Measurements from ENCODE around the gene ST6GALNAC3.
"Not testable (repeated sequence)": the region's sequence is repeated elsewhere in the genome, so short reads cannot be mapped to it uniquely, and the experiment has no call there.

ST6GALNAC3 gene

GRCh38 chr1:76075188-76075489 is 593 bp downstream of the ST6GALNAC3 start:
- no peak for DNase-seq

GRCh38 chr1:76075877-76076276 is 1.3 kb downstream of the ST6GALNAC3 start:
- DNase-seq, result peak; percentile 62 to 96 (median 78)

DNA sequence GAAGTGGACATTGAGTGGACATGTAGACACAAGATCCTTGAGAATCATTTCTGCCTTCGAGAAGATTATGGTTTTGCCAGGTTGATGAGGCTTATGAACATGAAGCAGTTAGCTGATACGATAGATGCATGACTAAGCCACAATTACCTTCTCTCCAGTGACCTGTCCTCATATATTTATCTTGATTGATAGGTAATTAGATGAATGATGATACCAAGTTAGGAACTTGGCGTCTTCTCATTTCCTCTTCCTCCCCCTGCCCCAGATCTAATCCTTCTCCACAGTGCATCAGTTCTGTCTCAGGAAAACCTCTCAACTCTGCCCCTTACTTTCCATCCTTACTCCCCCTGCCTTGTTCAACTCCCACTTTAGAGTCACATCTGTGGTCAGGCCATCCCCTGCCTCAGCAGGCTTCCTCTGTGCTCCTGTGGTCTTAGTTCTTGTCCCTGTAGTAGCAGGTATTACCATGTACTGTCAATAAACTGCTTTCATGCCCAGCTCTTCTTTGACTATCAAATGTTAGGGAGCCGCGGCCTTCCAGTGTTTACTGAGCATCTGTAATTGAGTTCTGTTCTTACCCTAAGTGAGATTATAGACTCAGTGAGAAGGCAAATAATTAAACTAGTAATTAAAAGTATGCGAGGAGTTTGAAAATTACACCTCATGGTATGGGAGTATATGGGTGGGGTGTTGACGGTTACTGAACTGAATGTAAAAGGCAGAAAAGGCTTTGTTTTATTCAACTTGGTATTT is 5.1 kb downstream of the ST6GALNAC3 start:
- DNase-seq, result no peak

DNA sequence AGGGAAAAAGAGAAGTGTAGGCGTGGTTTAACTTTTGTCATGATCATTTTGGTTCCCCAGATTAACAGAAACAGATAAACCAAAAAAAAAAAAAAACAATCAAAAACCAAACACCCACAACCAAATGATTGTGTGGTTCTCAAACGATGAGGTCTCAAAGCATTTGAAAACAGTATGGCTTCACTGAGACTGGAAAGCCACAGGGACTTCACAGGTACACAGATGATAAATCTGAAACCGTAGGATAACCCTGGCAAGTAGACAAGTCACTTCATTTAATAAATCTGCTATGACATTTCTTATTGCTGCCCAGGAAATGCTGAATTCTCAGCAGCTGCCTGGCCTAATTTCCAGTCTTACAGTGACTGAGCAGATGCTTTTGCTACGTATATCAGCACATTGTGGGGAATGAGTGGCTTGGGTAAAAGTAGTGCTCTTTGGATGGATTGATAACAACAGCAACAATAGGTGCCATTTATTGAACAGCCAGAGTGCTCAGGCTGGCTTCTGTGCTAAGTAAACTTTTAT is 6.1 kb downstream of the ST6GALNAC3 start:
- no peak for DNase-seq

DNA sequence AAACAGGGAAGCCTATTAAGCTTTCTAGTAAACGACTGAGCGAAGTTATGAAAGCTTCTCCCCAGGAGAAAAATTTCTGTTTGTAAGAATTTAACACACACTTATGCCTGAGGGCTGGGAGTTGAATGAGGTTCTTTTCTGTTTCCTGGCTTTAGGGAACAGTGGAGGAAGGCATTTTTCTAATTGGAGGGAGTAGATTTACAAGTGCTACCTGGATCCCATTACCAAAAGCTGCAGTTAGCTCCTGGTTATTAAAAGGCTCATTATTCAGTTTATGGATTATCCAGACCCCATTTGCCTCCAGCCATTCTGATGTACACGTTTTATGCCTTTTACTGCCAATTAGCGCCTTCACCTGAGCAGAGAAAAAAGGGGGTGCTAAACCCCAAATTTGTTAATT is 7.5 kb downstream of the ST6GALNAC3 start:
- DNase-seq, result no peak

- DNase-seq, result peak in 2 of 4 experiments; percentile 17 to 28
These were observed 8.6 kb downstream of the ST6GALNAC3 start for GRCh38 chr1:76083189-76083588.

GRCh38 chr1:76084029-76084627 is 9.6 kb downstream of the ST6GALNAC3 start:
- DNase-seq, result no peak

DNA sequence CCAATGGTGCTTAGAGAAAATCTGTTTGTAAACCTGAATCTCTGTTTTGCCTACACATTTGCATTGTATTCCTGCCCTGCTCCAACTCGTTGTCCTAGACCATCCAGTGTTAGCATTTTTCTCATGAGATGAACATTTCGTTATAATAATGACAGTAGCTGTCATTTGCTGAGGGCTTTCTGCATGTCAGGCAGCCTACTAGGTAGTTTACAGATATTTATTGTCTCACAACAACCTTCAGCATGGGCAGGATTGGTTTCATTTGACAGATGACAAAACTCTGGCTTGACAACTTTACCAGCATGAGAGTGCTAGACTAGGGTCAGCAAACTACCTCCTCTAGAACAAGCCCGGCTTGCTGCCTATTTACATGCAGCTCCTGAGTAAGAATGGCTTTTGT is 10.1 kb downstream of the ST6GALNAC3 start:
- DNase-seq, result no peak

DNA sequence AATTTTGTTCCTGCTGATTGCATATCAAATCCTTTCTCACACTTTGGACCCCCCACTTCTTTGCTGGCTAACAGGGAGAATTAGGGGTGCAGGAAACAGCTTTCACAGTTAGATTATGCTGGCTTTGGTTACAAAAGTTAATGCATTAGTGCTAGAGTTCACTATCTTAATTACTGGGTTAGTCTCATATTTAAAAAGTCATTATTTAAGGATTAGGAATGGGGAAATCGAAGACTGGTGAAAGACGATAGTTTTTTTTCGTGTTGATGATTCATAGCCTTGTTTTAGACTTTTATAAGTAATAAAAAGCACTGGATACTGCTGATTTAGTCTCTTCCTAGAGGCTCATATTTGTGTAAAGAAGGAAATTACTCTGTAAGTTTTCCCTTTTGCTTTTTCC is 11.6 kb downstream of the ST6GALNAC3 start:
- no peak for DNase-seq

- DNase-seq, result no peak
These were observed 12.1 kb downstream of the ST6GALNAC3 start for GRCh38 chr1:76086597-76086996.

GRCh38 chr1:76090283-76091203 is 16.0 kb downstream of the ST6GALNAC3 start:
- peak; percentile 14 to 47 (median 18) for DNase-seq

DNA sequence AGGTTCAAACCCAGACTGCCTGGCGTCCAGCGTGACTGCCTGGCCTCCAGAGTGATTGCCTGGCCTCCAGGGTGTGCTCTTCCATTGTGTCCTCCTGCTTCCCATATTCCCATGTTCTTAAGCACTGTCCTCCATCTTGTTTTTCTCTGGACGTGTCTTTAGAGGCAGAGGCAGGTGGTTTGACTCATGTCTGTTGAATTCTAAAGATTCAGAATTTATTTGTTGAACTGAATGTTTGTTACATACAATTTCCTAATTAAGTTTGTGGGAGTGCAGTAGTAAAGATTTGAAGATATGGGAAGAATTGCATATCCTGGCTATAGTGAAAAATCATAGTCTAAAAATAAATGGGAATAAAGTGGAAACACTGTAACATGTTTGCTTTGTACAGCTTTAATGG is 18.3 kb downstream of the ST6GALNAC3 start:
- no peak for DNase-seq

GRCh38 chr1:76093522-76094312 is 19.2 kb downstream of the ST6GALNAC3 start:
- DNase-seq, result no peak

DNA sequence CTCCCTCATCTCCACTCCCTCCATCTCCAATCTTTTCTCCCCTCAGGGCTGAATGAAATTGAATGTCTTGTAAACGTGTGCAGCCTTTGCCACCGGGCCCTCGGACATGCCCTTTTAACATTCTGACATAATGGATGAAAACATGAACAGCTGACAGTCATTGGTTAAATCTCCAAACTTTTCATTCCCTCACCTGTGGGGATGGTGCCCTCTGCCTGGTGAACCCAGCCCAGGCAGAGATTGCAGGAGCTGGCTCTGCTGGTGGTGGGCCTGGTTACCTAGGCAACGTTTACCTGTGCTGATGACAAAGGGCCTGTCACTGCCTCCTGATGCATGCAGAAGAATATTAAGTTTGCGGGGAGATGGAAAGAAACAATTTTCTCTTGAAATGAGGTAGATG is 21.3 kb downstream of the ST6GALNAC3 start:
- DNase-seq, result no peak

GRCh38 chr1:76097064-76097463 is 22.5 kb downstream of the ST6GALNAC3 start:
- DNase-seq, result not testable (repeated sequence)

GRCh38 chr1:76098845-76099244 is 24.3 kb downstream of the ST6GALNAC3 start:
- DNase-seq, result no peak

- no peak for DNase-seq
These were observed 27.0 kb downstream of the ST6GALNAC3 start for GRCh38 chr1:76101548-76101947.

- DNase-seq, result no peak
These were observed 27.5 kb downstream of the ST6GALNAC3 start for GRCh38 chr1:76102046-76102445.

DNA sequence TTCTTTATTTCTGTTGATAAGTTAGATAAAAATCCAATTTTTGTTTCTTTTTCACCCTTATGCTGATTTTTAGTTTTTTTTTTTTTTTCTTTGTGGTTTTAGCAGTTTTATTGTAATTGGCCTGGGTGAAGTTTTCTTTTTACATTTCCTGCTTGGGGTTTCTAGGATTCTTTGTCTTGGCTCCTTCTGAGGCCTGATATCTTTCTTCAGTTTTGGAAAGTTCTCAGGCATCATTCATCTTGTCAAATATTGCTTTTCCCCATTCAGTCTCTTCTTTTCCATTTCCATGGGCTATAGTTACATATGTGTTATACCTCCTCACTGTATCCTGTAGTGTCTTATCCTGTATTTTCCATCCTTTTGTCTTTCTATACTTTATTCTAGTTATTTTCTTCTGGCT is 28.5 kb downstream of the ST6GALNAC3 start:
- no peak for DNase-seq

GRCh38 chr1:76105372-76105771 is 30.8 kb downstream of the ST6GALNAC3 start:
- DNase-seq, result no peak

GRCh38 chr1:76106251-76106650 is 31.7 kb downstream of the ST6GALNAC3 start:
- DNase-seq, result no peak

DNA sequence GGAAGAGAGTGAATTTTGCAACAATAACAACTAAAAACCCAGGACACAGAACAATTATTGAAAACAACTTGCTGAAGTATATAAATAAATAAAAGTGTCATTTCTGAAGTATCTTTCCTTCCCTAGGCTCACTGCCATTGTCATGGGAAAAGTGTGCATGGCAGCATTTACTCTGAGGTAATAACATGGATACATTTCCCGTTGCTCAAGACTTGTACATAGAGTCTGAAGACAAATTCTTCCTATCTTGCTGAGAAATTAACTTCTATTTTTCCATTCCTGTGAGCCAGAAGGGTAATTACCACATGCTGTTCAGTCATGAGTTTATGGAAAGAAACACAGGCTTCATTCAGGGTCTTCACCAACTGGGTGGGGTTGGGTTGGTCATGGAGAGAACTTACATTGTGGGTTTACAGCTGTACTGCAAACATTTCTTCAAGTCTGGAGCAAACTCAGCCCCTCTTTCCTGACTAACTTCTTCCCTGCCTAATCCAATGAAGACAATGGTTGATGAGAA is 32.2 kb downstream of the ST6GALNAC3 start:
- no peak for DNase-seq
